Activated CD4-positive, alpha-beta T cell treated with anti-CD3 and anti-CD28 coated beads, Interleukin-2, amount 50 U/mL, for 4 hours (primary cell): ENCODE measurements around the gene SLC12A6.

Source experiments
- DNase-seq, 2 experiments: peaks; one replicate each; pipeline ENCODE4 v3.0.0-alpha.2; 2020

The SLC12A6 gene

GRCh38 chr15:34327906-34328305 lies 9.7 kb downstream of the SLC12A6 start:
- DNase-seq = no peak

GRCh38 chr15:34325368-34325767 lies 12.2 kb downstream of the SLC12A6 start:
- no peak for DNase-seq

- no peak for DNase-seq
Measured at GRCh38 chr15:34324933-34325332, 12.6 kb downstream of the SLC12A6 start.

GRCh38 chr15:34323217-34323616 lies 14.4 kb downstream of the SLC12A6 start:
- DNase-seq = no peak

- no peak for DNase-seq
Measured at GRCh38 chr15:34318277-34319079, 19.1 kb downstream of the SLC12A6 start.

- no peak for DNase-seq
Measured at GRCh38 chr15:34314491-34315490, 22.8 kb downstream of the SLC12A6 start.

GRCh38 chr15:34311563-34311962 lies 26.0 kb downstream of the SLC12A6 start:
- no peak for DNase-seq

- DNase-seq = no peak
Measured at GRCh38 chr15:34304613-34305012, 33.0 kb downstream of the SLC12A6 start.

GRCh38 chr15:34301058-34301457 lies 36.5 kb downstream of the SLC12A6 start:
- no peak for DNase-seq

GRCh38 chr15:34297059-34297458 lies 40.5 kb downstream of the SLC12A6 start:
- DNase-seq = no peak

- DNase-seq = no peak
Measured at GRCh38 chr15:34292621-34293020, 45.0 kb downstream of the SLC12A6 start.

GRCh38 chr15:34284937-34285336 lies 52.6 kb downstream of the SLC12A6 start:
- DNase-seq = no peak

- DNase-seq = no peak
Measured at GRCh38 chr15:34282384-34282783, 55.2 kb downstream of the SLC12A6 start.

GRCh38 chr15:34280193-34280592 lies 57.4 kb downstream of the SLC12A6 start:
- no peak for DNase-seq

GRCh38 chr15:34279368-34279767 lies 58.2 kb downstream of the SLC12A6 start:
- no peak for DNase-seq

- no peak for DNase-seq
Measured at GRCh38 chr15:34275721-34276120, 61.9 kb downstream of the SLC12A6 start.

- no peak for DNase-seq
Measured at GRCh38 chr15:34275154-34275553, 62.4 kb downstream of the SLC12A6 start.

GRCh38 chr15:34271493-34271892 lies 66.1 kb downstream of the SLC12A6 start:
- no peak for DNase-seq

- DNase-seq = no peak
Measured at GRCh38 chr15:34266751-34267150, 70.8 kb downstream of the SLC12A6 start.

- no peak for DNase-seq
Measured at GRCh38 chr15:34264076-34264475, 73.5 kb downstream of the SLC12A6 start.

- DNase-seq = no peak
Measured at GRCh38 chr15:34262362-34262761, 75.2 kb downstream of the SLC12A6 start.

- DNase-seq = no peak
Measured at GRCh38 chr15:34259566-34259965, 78.0 kb downstream of the SLC12A6 start.

GRCh38 chr15:34258151-34258550 lies 79.4 kb downstream of the SLC12A6 start:
- no peak for DNase-seq

- no peak for DNase-seq
Measured at GRCh38 chr15:34252545-34252944, 85.0 kb downstream of the SLC12A6 start.
